GM13977 (cell line): ENCODE results near the gene DNAH17.

ENCODE experiments used
- DNase-seq: peaks from one replicate; pipeline ENCODE4 v3.0.0; 2012; ENCODE audit warnings: low spot score
- in situ Hi-C: fragments of 300-500 bp; cut with MboI; formaldehyde crosslinking; loops from one replicate; pipeline ENCODE4 v1.12.0; 2022; ENCODE audit warnings: low sequenced_read_pairs, low pct_unique_long_range_greater_than_20kb, mixed read lengths, inconsistent platforms; ENCODE audit not compliant: unreplicated experiment
- TF ChIP-seq, protein P1 (sequence below): IDR thresholded peaks from 2 replicates; pipeline ENCODE4 v1.5.1; 2012; ENCODE audit warnings: mild to moderate bottlenecking, control low read depth; ENCODE audit not compliant: insufficient read depth; ENCODE audit errors: extremely low read depth, missing control alignments

Gene DNAH17

DNA sequence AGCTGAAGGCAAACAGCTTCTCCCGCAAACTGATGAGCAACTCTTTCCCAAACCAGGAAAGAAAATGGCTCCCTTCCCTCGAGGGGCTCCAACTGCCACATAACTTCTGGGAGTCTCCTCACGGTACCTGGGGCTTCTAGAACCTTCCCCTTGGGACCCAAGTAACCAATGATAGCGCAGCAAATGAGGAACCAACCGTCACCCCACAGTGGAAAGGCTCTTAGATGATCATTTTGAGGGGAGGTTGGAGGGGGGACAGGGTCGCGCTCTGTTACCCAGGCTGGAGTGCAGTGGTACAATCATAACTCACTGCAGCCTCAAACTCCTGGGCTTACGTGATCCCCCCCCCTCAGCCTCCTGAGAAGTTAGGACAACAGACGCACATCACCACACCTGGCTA is at the start of gene DNAH17:
DNAH17 (minus strand) TSS at position 101 of the 400 bp plus-strand sequence. CDS start 2,339 bp downstream, outside the sequence.
- DNase-seq, result no peak
- TF ChIP-seq, protein P1, sequence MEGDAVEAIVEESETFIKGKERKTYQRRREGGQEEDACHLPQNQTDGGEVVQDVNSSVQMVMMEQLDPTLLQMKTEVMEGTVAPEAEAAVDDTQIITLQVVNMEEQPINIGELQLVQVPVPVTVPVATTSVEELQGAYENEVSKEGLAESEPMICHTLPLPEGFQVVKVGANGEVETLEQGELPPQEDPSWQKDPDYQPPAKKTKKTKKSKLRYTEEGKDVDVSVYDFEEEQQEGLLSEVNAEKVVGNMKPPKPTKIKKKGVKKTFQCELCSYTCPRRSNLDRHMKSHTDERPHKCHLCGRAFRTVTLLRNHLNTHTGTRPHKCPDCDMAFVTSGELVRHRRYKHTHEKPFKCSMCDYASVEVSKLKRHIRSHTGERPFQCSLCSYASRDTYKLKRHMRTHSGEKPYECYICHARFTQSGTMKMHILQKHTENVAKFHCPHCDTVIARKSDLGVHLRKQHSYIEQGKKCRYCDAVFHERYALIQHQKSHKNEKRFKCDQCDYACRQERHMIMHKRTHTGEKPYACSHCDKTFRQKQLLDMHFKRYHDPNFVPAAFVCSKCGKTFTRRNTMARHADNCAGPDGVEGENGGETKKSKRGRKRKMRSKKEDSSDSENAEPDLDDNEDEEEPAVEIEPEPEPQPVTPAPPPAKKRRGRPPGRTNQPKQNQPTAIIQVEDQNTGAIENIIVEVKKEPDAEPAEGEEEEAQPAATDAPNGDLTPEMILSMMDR, result no peak
- in situ Hi-C loops, result no loop called here

GRCh38 chr17:78624324-78625151 is 47.3 kb upstream of the DNAH17 start:
- in situ Hi-C loops, result no loop called here
- DNase-seq, result no peak

DNA sequence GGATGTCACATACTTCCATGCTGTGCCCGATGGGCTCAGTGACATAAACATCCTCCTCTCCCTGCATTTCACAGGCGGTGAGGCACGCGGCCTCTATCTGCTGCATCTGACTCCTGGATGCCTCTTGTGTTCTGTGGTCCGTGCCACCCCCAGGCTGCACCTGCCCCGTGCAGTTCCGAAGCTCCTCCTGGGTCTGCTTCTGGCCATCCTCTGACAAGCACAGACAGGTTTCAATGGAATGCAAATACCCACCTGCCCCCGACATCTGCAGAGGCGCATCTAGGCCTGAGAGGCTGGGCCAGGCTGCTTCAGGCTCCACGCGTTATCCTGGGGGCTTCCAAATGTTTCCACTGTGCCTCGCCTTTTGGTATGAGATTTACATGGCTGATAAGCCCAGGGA is 46.3 kb upstream of the DNAH17 start:
- in situ Hi-C loops, result no loop called here
- DNase-seq, result no peak
- TF ChIP-seq, protein P1, result no peak

More at GRCh38 chr17:78624324-78625151, 47.3 kb upstream of the DNAH17 start:
- TF ChIP-seq, protein P1, result no peak

DNA sequence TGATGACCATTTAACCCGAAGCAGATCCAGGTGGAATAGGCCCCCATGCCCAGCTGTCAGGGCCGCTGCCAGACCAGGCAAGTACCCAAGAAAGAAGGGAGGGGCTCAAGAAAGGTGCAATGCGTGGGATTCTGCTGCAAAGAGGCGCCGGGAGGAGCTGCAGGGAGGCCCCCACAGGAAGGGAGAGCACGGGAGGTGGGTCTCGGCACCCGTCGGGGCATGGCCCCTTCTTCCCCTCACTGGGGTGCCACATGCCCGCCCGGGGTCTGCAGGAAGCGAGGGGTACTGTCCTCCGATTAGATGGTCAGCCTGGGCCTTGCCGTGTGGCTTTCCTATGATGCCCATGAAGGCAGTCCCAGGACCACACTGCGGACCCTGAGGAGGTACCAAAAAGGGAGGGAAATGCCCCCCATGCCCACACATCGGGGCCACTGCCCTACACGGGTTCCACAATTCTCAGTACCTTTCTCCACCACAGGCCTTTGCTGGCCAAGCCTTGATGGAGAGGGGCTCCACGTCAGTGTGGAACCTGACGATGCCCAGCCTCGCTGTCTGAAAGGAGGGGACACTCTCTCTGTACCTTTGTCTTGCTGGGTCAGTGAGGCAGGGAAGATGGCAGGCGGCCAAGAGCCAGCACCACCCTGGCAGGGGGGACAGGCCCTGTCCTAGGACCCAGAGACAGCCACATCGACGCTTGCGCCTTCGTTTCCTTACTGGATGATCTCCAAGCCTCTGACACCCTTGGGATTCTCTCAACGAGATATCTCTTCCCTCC is 45.5 kb upstream of the DNAH17 start:
- TF ChIP-seq, protein P1, result no peak
- DNase-seq, result no peak
- in situ Hi-C loops, result no loop called here

- in situ Hi-C loops, result no loop called here
- DNase-seq, result no peak
- TF ChIP-seq, protein P1, result no peak
These were observed 44.7 kb upstream of the DNAH17 start for GRCh38 chr17:78621720-78622490.

DNA sequence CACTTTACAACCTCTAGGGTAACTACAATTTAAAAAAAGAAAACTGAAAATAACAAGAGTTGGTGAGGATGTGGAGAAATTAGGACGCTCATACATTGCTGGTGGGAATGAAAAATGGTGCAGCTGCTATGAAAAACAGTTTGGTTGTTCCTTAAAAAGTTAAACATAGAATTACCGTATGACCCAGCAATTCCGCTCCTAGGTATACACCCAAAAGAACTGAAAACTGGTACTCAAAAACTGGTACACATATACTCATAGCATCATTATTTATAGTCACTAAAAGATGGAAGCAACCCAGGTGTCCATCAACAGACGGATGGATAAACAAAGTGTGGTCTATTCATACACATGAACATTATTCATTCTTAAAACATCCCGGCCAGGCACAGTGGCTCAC is 42.9 kb upstream of the DNAH17 start:
- in situ Hi-C loops, result no loop called here
- TF ChIP-seq, protein P1, result no peak
- no peak for DNase-seq
